MM.1S (cell line): ENCODE results near the gene LBX1.

ENCODE experiments used
- DNase-seq: peaks from one replicate; pipeline ENCODE4 v3.0.0-alpha.2; 2015
- H2AFZ ChIP-seq: fragments of 300-600 bp; sonication (generic); 2 replicates; pipeline ENCODE4 v1.6.0; 2016; ENCODE audit warnings: antibody characterized with exemption, low read length
- H3F3A ChIP-seq: fragments of 300-600 bp; sonication (generic); 2 replicates; pipeline ENCODE4 v1.6.1; 2016; ENCODE audit warnings: mild to moderate bottlenecking, antibody characterized with exemption, low read length, moderate library complexity, mixed read lengths; ENCODE audit not compliant: insufficient read depth
- H3K27ac ChIP-seq: fragments of 300-600 bp; sonication (generic); 2 replicates; pipeline ENCODE4 v1.5.1; 2016; ENCODE audit warnings: mild to moderate bottlenecking, low read length
- H3K27me3 ChIP-seq: fragments of 300-600 bp; sonication (generic); replicated peaks from 2 replicates; pipeline ENCODE4 v1.6.0; 2016; ENCODE audit warnings: low read length; ENCODE audit not compliant: insufficient read depth
- H3K36me3 ChIP-seq: fragments of 300-600 bp; sonication (generic); replicated peaks from 2 replicates; pipeline ENCODE4 v1.6.1; 2016; ENCODE audit warnings: mild to moderate bottlenecking, low read length, mixed read lengths; ENCODE audit not compliant: insufficient read depth
- H3K4me1 ChIP-seq: fragments of 300-600 bp; sonication (generic); 2 replicates; pipeline ENCODE4 v1.6.1; 2016; ENCODE audit warnings: low read length, mixed read lengths
- H3K4me2 ChIP-seq: fragments of 300-600 bp; sonication (generic); 2 replicates; pipeline ENCODE4 v1.6.0; 2016; ENCODE audit warnings: low read depth, low read length
- H3K4me3 ChIP-seq: fragments of 300-600 bp; sonication (generic); 2 replicates; pipeline ENCODE4 v1.5.1; 2016; ENCODE audit warnings: low read length, mixed read lengths
- H3K79me2 ChIP-seq: fragments of 300-600 bp; sonication (generic); 2 replicates; pipeline ENCODE4 v1.6.1; 2016; ENCODE audit warnings: mixed run types, low read length, mixed read lengths
- H3K9ac ChIP-seq: fragments of 300-600 bp; sonication (generic); 2 replicates; pipeline ENCODE4 v1.6.1; 2016; ENCODE audit warnings: low read length, mixed read lengths
- H3K9me2 ChIP-seq: fragments of 300-600 bp; sonication (generic); replicated peaks from 2 replicates; pipeline ENCODE4 v1.6.1; 2016; ENCODE audit warnings: mild to moderate bottlenecking, low read length, mixed read lengths; ENCODE audit not compliant: insufficient read depth
- H3K9me3 ChIP-seq: fragments of 300-600 bp; sonication (generic); replicated peaks from 2 replicates; pipeline ENCODE4 v1.6.1; 2016; ENCODE audit warnings: mild to moderate bottlenecking, low read length, mixed read lengths; ENCODE audit not compliant: insufficient read depth
- H4K20me1 ChIP-seq: fragments of 300-600 bp; sonication (generic); 2 replicates; pipeline ENCODE4 v1.6.1; 2016; ENCODE audit warnings: mild to moderate bottlenecking, low read length, moderate library complexity, mixed read lengths; ENCODE audit not compliant: insufficient read depth
- EZH2 ChIP-seq: fragments of 300-600 bp; sonication (generic); optimal IDR thresholded peaks from 2 replicates; pipeline ENCODE3; 2017; ENCODE audit warnings: low read depth, mild to moderate bottlenecking, antibody characterized with exemption, low read length, mixed read lengths
- EZH2phosphoT487 ChIP-seq: fragments of 300-600 bp; sonication (generic); IDR thresholded peaks from 2 replicates; pipeline ENCODE4 v1.6.1; 2018; ENCODE audit warnings: antibody characterized with exemption, low read length
- TF ChIP-seq, protein P1 (sequence below): fragments of 300-600 bp; sonication (generic); IDR thresholded peaks from 2 replicates; pipeline ENCODE4 v1.5.1; 2016; ENCODE audit warnings: antibody characterized with exemption, low read length, mixed read lengths

Gene LBX1

DNA sequence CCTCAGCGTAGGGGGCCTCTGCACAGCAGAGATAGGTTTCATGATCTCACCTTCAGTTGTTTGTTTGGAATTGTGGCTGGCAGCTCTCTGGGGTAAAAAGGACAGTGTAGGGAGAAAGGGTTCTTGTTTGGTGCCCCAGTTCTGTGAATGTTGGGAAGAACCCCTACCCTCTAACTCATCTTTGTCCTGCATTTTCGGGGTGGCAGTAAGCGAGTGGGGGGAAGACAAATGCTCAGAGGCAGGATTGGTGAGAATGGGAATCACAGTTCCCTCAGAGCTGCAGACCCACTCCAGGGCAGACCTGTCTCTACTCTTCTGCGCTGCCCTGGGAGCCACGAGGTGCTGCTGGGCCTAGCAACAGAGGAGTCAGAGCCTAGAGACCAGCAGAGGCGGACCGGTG, 1.8 kb upstream of the LBX1 start:
- no peak for DNase-seq
- Histone ChIP-seq H3K4me3 (no peak overlapping the region), H3K4me1 (no peaks in the 10 kb centered on the region), H3K9me3 (no peaks in the 10 kb centered on the region), H3K9ac (no peak overlapping the region), H2AFZ (no peak overlapping the region), H3F3A (no peaks in the 10 kb centered on the region), H4K20me1 (no peaks in the 10 kb centered on the region), H3K36me3 (no peaks in the 10 kb centered on the region), H3K9me2 (no peaks in the 10 kb centered on the region), H3K27me3 (peaks cover 80% of the 10 kb centered on the region), H3K27ac (no peak overlapping the region), H3K79me2 (no peaks in the 10 kb centered on the region), H3K4me2 (no peak overlapping the region)
- TF ChIP-seq EZH2phosphoT487 (no peak), EZH2 (no peak)
- TF ChIP-seq, protein P1, sequence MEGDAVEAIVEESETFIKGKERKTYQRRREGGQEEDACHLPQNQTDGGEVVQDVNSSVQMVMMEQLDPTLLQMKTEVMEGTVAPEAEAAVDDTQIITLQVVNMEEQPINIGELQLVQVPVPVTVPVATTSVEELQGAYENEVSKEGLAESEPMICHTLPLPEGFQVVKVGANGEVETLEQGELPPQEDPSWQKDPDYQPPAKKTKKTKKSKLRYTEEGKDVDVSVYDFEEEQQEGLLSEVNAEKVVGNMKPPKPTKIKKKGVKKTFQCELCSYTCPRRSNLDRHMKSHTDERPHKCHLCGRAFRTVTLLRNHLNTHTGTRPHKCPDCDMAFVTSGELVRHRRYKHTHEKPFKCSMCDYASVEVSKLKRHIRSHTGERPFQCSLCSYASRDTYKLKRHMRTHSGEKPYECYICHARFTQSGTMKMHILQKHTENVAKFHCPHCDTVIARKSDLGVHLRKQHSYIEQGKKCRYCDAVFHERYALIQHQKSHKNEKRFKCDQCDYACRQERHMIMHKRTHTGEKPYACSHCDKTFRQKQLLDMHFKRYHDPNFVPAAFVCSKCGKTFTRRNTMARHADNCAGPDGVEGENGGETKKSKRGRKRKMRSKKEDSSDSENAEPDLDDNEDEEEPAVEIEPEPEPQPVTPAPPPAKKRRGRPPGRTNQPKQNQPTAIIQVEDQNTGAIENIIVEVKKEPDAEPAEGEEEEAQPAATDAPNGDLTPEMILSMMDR: no peak

DNA sequence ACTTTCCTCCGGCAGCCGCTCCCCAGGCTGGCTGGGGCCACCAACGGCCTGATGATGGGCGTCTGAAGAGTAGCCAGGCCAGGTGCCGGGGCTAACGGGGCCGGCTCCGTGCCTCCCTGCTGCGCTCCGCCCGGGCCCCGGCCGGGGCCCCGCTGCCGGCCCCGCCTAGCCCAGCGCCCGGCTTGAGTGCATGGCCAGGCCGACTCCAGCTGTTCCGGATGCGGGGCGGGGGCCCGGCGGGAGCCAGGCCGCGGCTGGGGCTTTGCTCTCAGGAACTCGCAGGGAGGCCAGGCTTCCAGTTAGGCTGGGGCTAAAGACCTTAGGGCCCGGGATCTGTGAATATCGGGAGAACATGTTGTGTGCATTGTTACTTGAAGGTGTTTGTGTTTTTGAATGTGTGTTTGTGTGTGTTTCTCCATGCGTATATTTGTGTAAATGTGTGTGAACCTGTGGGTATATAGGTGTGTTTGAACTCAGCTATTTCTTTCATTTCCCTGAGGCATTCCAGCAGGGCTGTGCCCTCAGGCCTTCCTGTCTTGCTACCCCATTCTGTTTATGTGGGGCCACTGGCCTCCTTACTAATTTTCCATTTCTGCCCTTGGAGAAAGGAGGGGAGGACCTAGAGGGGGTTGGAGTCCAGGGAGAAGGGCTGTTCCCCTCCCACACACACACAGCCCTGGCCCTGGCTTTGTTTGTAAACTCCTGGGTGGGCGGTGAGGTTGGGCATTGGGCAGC, 1.1 kb upstream of the LBX1 start:
- Histone ChIP-seq H3K79me2 (no peaks in the 10 kb centered on the region), H3K27ac (no peak overlapping the region), H3K9ac (no peak overlapping the region), H2AFZ (no peak overlapping the region), H4K20me1 (no peaks in the 10 kb centered on the region), H3F3A (no peaks in the 10 kb centered on the region), H3K9me3 (no peaks in the 10 kb centered on the region), H3K4me3 (no peak overlapping the region), H3K4me2 (no peak overlapping the region), H3K36me3 (no peaks in the 10 kb centered on the region), H3K27me3 (peaks cover 85% of the 10 kb centered on the region), H3K9me2 (no peaks in the 10 kb centered on the region), H3K4me1 (no peaks in the 10 kb centered on the region)
- no peak for DNase-seq
- TF ChIP-seq, protein P1: no peak

DNA sequence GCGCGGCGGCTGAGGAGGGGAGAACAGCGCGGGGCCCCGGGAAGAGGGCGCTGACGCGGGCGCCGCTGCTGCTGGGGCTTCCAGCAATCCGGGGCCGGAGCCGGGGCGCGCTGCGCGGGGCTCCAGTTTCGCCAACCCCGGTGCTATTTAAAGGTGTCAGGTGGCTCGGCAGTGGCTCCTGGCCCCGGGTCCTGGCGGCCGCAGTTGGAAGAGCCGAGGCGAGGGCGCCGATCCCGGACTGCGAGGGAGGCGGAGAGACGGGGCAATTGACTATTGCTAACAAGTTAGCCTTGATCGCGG, 347 bp downstream of the LBX1 start:
- no peaks in the 10 kb centered on the region for H3F3A ChIP-seq
- DNase-seq: no peak
- H3K27me3 ChIP-seq: peaks cover 88% of the 10 kb centered on the region
- no peaks in the 10 kb centered on the region for H3K9me3 ChIP-seq
- H3K4me1 ChIP-seq: no peaks in the 10 kb centered on the region
- H2AFZ ChIP-seq: no peak overlapping the region
- no peak overlapping the region for H3K27ac ChIP-seq
- H3K9ac ChIP-seq: no peak overlapping the region
- H3K79me2 ChIP-seq: no peaks in the 10 kb centered on the region
- no peak for TF ChIP-seq EZH2phosphoT487
- TF ChIP-seq, protein P1: no peak
- TF ChIP-seq EZH2: no peak
- no peaks in the 10 kb centered on the region for H4K20me1 ChIP-seq
- H3K36me3 ChIP-seq: no peaks in the 10 kb centered on the region
- no peak overlapping the region for H3K4me3 ChIP-seq
- no peak overlapping the region for H3K4me2 ChIP-seq
- H3K9me2 ChIP-seq: no peaks in the 10 kb centered on the region
